Daoy (cell line): ENCODE data around the gene ST3GAL5. TPM values are rescaled to one million over a fixed set of nuclear protein-coding genes. Genes with fewer than 3 reads are reported as not detected.

Source experiments
- DNase-seq: peaks from one replicate; pipeline ENCODE4 v3.0.0-alpha.2; 2015; ENCODE audit warnings: low read depth
- total RNA-seq: library from RNA; depleted of rRNA; stranded (reverse); fragments of >200 nt; shearing (Covaris generic); gene quantifications from 2 replicates; pipeline ENCODE4 v1.2.3, GENCODE V29; 2014

The ST3GAL5 gene
- total RNA-seq, 1 experiment from 2014 or later = 31.9 TPM

- DNase-seq = no peak
These were observed 29.4 kb upstream of the ST3GAL5 start for GRCh38 chr2:85917887-85918795.

GRCh38 chr2:85915606-85916303 lies 27.0 kb upstream of the ST3GAL5 start:
- no peak for DNase-seq

GRCh38 chr2:85914922-85915321 lies 26.1 kb upstream of the ST3GAL5 start:
- no peak for DNase-seq

GRCh38 chr2:85913884-85914881 lies 25.4 kb upstream of the ST3GAL5 start:
- DNase-seq = no peak

- DNase-seq = peak; percentile 89
These were observed 23.3 kb upstream of the ST3GAL5 start for GRCh38 chr2:85911814-85912692.

GRCh38 chr2:85911097-85911496 lies 22.3 kb upstream of the ST3GAL5 start:
- DNase-seq = no peak

GRCh38 chr2:85909005-85909404 lies 20.2 kb upstream of the ST3GAL5 start:
- no peak for DNase-seq

GRCh38 chr2:85908506-85908905 lies 19.7 kb upstream of the ST3GAL5 start:
- no peak for DNase-seq

GRCh38 chr2:85907671-85908157 lies 18.9 kb upstream of the ST3GAL5 start:
- DNase-seq = peak; percentile 75

- no peak for DNase-seq
These were observed 18.0 kb upstream of the ST3GAL5 start for GRCh38 chr2:85906748-85907147.

- DNase-seq = no peak
These were observed 17.1 kb upstream of the ST3GAL5 start for GRCh38 chr2:85905891-85906290.

GRCh38 chr2:85905187-85905666 lies 16.4 kb upstream of the ST3GAL5 start:
- no peak for DNase-seq

- no peak for DNase-seq
These were observed 15.1 kb upstream of the ST3GAL5 start for GRCh38 chr2:85903849-85904248.

GRCh38 chr2:85902496-85902895 lies 13.7 kb upstream of the ST3GAL5 start:
- DNase-seq = peak; percentile 26

- no peak for DNase-seq
These were observed 12.4 kb upstream of the ST3GAL5 start for GRCh38 chr2:85901155-85901554.

GRCh38 chr2:85900366-85900765 lies 11.6 kb upstream of the ST3GAL5 start:
- no peak for DNase-seq

- DNase-seq = no peak
These were observed 11.1 kb upstream of the ST3GAL5 start for GRCh38 chr2:85899849-85900248.

- no peak for DNase-seq
These were observed 10.5 kb upstream of the ST3GAL5 start for GRCh38 chr2:85899284-85899683.

- DNase-seq = no peak
These were observed 10.1 kb upstream of the ST3GAL5 start for GRCh38 chr2:85898881-85899280.

GRCh38 chr2:85894554-85895278 lies 5.9 kb upstream of the ST3GAL5 start:
- peak; percentile 45 for DNase-seq
